ENCODE measurements around the gene ZNF99. TPM values are rescaled to one million over a fixed set of nuclear protein-coding genes. Genes with fewer than 3 reads are reported as not detected.
"Not testable (repeated sequence)": the region's sequence is repeated elsewhere in the genome, so short reads cannot be mapped to it uniquely, and the experiment has no call there.

Gene ZNF99
- total RNA-seq, 1 experiment from 2014 or later, result not detected

GRCh38 chr19:22807061-22807835, 23.3 kb upstream of the ZNF99 start:
- Mint-ChIP-seq H3K36me3 (ENCODE audit: insufficient read depth, unreplicated experiment) (no peaks in the 10 kb centered on the region), H3K9me3 (ENCODE audit: unreplicated experiment) (peaks cover 11% of the 10 kb centered on the region), H3K27ac (ENCODE audit: low read depth, unreplicated experiment) (no peak overlapping the region), H3K27me3 (ENCODE audit: insufficient read depth, unreplicated experiment) (no peaks in the 10 kb centered on the region), H3K4me3 (ENCODE audit: unreplicated experiment) (no peak overlapping the region), H3K4me1 (ENCODE audit: insufficient read depth, unreplicated experiment) (no peaks in the 10 kb centered on the region)
- CTCF ChIA-PET, result no interaction called here
- no TSS peak for BruUV-seq (replicated peaks)
- POLR2A ChIA-PET, result no interaction called here
- no peak for DNase-seq (ENCODE audit: unreplicated experiment)
- TF ChIP-seq, protein P1, sequence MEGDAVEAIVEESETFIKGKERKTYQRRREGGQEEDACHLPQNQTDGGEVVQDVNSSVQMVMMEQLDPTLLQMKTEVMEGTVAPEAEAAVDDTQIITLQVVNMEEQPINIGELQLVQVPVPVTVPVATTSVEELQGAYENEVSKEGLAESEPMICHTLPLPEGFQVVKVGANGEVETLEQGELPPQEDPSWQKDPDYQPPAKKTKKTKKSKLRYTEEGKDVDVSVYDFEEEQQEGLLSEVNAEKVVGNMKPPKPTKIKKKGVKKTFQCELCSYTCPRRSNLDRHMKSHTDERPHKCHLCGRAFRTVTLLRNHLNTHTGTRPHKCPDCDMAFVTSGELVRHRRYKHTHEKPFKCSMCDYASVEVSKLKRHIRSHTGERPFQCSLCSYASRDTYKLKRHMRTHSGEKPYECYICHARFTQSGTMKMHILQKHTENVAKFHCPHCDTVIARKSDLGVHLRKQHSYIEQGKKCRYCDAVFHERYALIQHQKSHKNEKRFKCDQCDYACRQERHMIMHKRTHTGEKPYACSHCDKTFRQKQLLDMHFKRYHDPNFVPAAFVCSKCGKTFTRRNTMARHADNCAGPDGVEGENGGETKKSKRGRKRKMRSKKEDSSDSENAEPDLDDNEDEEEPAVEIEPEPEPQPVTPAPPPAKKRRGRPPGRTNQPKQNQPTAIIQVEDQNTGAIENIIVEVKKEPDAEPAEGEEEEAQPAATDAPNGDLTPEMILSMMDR (IDR thresholded peaks at IDR 0.05; ENCODE audit: unreplicated experiment), result no peak
- intact Hi-C loops (cut with micrococcal nuclease), result no loop called here

GRCh38 chr19:22806418-22806817, 22.5 kb upstream of the ZNF99 start:
- intact Hi-C loops (cut with micrococcal nuclease), result no loop called here
- no peaks in the 10 kb centered on the region for H3K36me3 Mint-ChIP-seq (ENCODE audit: insufficient read depth, unreplicated experiment)
- no peaks in the 10 kb centered on the region for H3K27me3 Mint-ChIP-seq (ENCODE audit: insufficient read depth, unreplicated experiment)
- no TSS peak for BruUV-seq (replicated peaks)
- no peak overlapping the region for H3K4me3 Mint-ChIP-seq (ENCODE audit: unreplicated experiment)
- no peak for DNase-seq (ENCODE audit: unreplicated experiment)
- POLR2A ChIA-PET, result no interaction called here
- peaks cover 6% of the 10 kb centered on the region for H3K9me3 Mint-ChIP-seq (ENCODE audit: unreplicated experiment)
- TF ChIP-seq, protein P1 (IDR thresholded peaks at IDR 0.05; ENCODE audit: unreplicated experiment), result no peak
- no peak overlapping the region for H3K27ac Mint-ChIP-seq (ENCODE audit: low read depth, unreplicated experiment)
- CTCF ChIA-PET, result no interaction called here
- H3K4me1 Mint-ChIP-seq (ENCODE audit: insufficient read depth, unreplicated experiment), result no peaks in the 10 kb centered on the region

GRCh38 chr19:22797040-22797439, 13.1 kb upstream of the ZNF99 start:
- TF ChIP-seq, protein P1 (IDR thresholded peaks at IDR 0.05; ENCODE audit: unreplicated experiment), result no peak
- intact Hi-C loops (cut with micrococcal nuclease), result no loop called here
- no peak for DNase-seq (ENCODE audit: unreplicated experiment)
- CTCF ChIA-PET, result no interaction called here
- POLR2A ChIA-PET, result no interaction called here
- Mint-ChIP-seq H3K9me3 (ENCODE audit: unreplicated experiment) (peaks cover 29% of the 10 kb centered on the region), H3K27ac (ENCODE audit: low read depth, unreplicated experiment) (no peak overlapping the region), H3K4me1 (ENCODE audit: insufficient read depth, unreplicated experiment) (no peaks in the 10 kb centered on the region), H3K4me3 (ENCODE audit: unreplicated experiment) (no peak overlapping the region), H3K36me3 (ENCODE audit: insufficient read depth, unreplicated experiment) (no peaks in the 10 kb centered on the region), H3K27me3 (ENCODE audit: insufficient read depth, unreplicated experiment) (no peaks in the 10 kb centered on the region)
- BruUV-seq (replicated peaks), result no TSS peak

DNA sequence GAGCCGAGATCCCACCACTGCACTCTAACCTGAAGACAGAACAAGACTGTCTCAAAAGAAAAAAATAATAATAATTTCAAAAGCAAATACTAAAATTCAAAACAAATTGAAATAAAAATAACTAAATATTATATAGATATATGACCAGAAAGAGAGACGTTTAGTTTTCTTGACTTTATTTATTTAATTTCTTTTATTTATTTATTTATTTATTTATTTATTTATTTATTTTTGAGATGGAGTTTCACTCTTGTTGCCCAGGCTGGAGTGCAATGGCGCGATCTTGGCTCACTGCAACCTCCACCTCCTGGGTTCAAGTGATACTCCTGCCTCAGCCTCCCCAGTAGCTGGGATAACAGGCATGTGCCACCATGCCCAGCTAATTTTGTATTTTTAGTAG, 8.9 kb upstream of the ZNF99 start:
- H3K4me3 Mint-ChIP-seq (ENCODE audit: unreplicated experiment); POLR2A ChIA-PET; H3K27me3 Mint-ChIP-seq (ENCODE audit: insufficient read depth, unreplicated experiment); H3K36me3 Mint-ChIP-seq (ENCODE audit: insufficient read depth, unreplicated experiment); H3K4me1 Mint-ChIP-seq (ENCODE audit: insufficient read depth, unreplicated experiment); BruUV-seq (replicated peaks); CTCF ChIA-PET; intact Hi-C loops (cut with micrococcal nuclease); H3K27ac Mint-ChIP-seq (ENCODE audit: low read depth, unreplicated experiment); DNase-seq (ENCODE audit: unreplicated experiment): not testable (repeated sequence)
- peaks cover 41% of the 10 kb centered on the region for H3K9me3 Mint-ChIP-seq (ENCODE audit: unreplicated experiment)
